Gastroesophageal sphincter (tissue), 4 donors: ENCODE results near the gene ACVR1B. TPM values are rescaled to one million over a fixed set of nuclear protein-coding genes. Genes with fewer than 3 reads are reported as not detected.
A peak's percentile ranks its signal among the peaks of the same experiment; 100 is the strongest.

ENCODE experiments used
- ATAC-seq: fragments of 150-250 bp; one replicate; pipeline ENCODE4 v1.9.1; 2016; ENCODE audit warnings: mild to moderate bottlenecking, moderate library complexity
- H3K27ac ChIP-seq, 4 donors: fragments of 200-600 bp; sonication (generic) in 3 of 4; 1 replicate in 3 of 4; 2 replicates in 1 of 4; pipeline ENCODE4 v1.5.1; 2016 to 2019
- H3K27me3 ChIP-seq: fragments of 200-600 bp; sonication (generic); one replicate; pipeline ENCODE4 v1.5.1; 2019
- H3K36me3 ChIP-seq, 2 donors: fragments of 200-600 bp; sonication (generic); one replicate each; pipeline ENCODE4 v1.5.1; 2019; ENCODE audit warnings: control low read depth in 1 of 2
- H3K4me1 ChIP-seq, 3 donors: fragments of 200-600 bp; sonication (generic); 1 replicate in 2 of 3; 2 replicates in 1 of 3; pipeline ENCODE4 v1.5.1; 2016 to 2019; ENCODE audit warnings: control low read depth in 2 of 3
- H3K4me3 ChIP-seq, 2 donors: fragments of 200-600 bp; sonication (generic); one replicate each; pipeline ENCODE4 v1.5.1; 2019; ENCODE audit warnings: mild to moderate bottlenecking in 1 of 2, moderate library complexity in 1 of 2
- H3K9me3 ChIP-seq, 3 donors: fragments of 200-600 bp; sonication (generic); one replicate each; pipeline ENCODE4 v1.5.1; 2017 to 2019; ENCODE audit warnings: control low read depth in 2 of 3
- CTCF ChIP-seq, 4 experiments: fragments of 200-600 bp in 2 of 4; fragments of 450-650 bp in 2 of 4; sonication (generic) in 1 of 4; IDR thresholded peaks; one replicate each; pipeline ENCODE4 v1.5.1; 2017 to 2019; ENCODE audit warnings: antibody characterized with exemption in 4 of 4, mild to moderate bottlenecking in 2 of 4, moderate library complexity in 2 of 4
- EP300 ChIP-seq: sonication (generic); formaldehyde crosslinking; IDR thresholded peaks from one replicate; pipeline ENCODE4 v1.6.1; 2017; ENCODE audit warnings: antibody characterized with exemption, mild to moderate bottlenecking
- POLR2A ChIP-seq, 2 donors: fragments of 450-650 bp; IDR thresholded peaks; one replicate each; pipeline ENCODE4 v1.6.1; 2017; ENCODE audit warnings: antibody characterized with exemption in 2 of 2, mild to moderate bottlenecking in 2 of 2, moderate library complexity in 1 of 2
- POLR2AphosphoS5 ChIP-seq: sonication (generic); formaldehyde crosslinking; IDR thresholded peaks from one replicate; pipeline ENCODE4 v1.6.1; 2017; ENCODE audit warnings: antibody characterized with exemption
- WGBS, 2 donors: methylation state at CpG; one replicate each; pipeline ENCODE4 v1.1.5; 2018; ENCODE audit warnings: low coverage in 1 of 2; 5-methylcytosine and 5-hydroxymethylcytosine counted together
- total RNA-seq, 4 donors: library from RNA; depleted of rRNA; stranded (reverse); fragments of >200 nt; gene quantifications; one replicate each; pipeline ENCODE4 v1.1.0, GENCODE V29; 2016

ACVR1B gene
- total RNA-seq, 4 donors from 2014 or later, result 6.5 to 17.9 (median 10.5) TPM

GRCh38 chr12:51962737-51963136 lies 11.2 kb downstream of the ACVR1B start:
- peaks cover 5 to 42% (median 7%) of the 10 kb centered on the region in 3 donors for H3K4me1 ChIP-seq
- H3K36me3 ChIP-seq, result peaks cover 0 to 4% of the 10 kb centered on the region in 2 donors
- no peak overlapping the region for H3K4me3 ChIP-seq
- 86 to 90% methylated on average over 3 of the region's 3 CpGs for WGBS, 2 donors
- TF ChIP-seq EP300, result no peak
- H3K27me3 ChIP-seq, result no peaks in the 10 kb centered on the region
- H3K27ac ChIP-seq, result no peak overlapping the region
- no peaks in the 10 kb centered on the region for H3K9me3 ChIP-seq
- ATAC-seq, result no peak

GRCh38 chr12:51963477-51963876 lies 12.0 kb downstream of the ACVR1B start:
- TF ChIP-seq POLR2A (IDR thresholded peaks at IDR 0.05) (no peak), CTCF (IDR thresholded peaks at IDR 0.05) (no peak), EP300 (no peak), POLR2AphosphoS5 (no peak)
- no peak for ATAC-seq
- H3K4me1 ChIP-seq, result peaks cover 4 to 37% (median 5%) of the 10 kb centered on the region in 3 donors
- peaks cover 0 to 4% of the 10 kb centered on the region in 2 donors for H3K36me3 ChIP-seq
- H3K27me3 ChIP-seq, result no peaks in the 10 kb centered on the region
- no peak overlapping the region for H3K4me3 ChIP-seq
- H3K27ac ChIP-seq, result no peak overlapping the region
- H3K9me3 ChIP-seq, result no peaks in the 10 kb centered on the region
- whole genome bisulfite sequencing, 2 donors, result 91 to 98% methylated on average over 4 of the region's 4 CpGs

- ATAC-seq, result no peak
- Histone ChIP-seq H3K36me3 (no peaks in the 10 kb centered on the region), H3K4me3 (no peak overlapping the region), H3K27me3 (no peaks in the 10 kb centered on the region), H3K27ac (no peak overlapping the region), H3K9me3 (no peaks in the 10 kb centered on the region), H3K4me1 (peaks cover 8 to 46% (median 27%) of the 10 kb centered on the region in 3 donors)
- no peak for TF ChIP-seq POLR2AphosphoS5
- TF ChIP-seq POLR2A (IDR thresholded peaks at IDR 0.05), result no peak
- no peak for TF ChIP-seq CTCF (IDR thresholded peaks at IDR 0.05)
- no peak for TF ChIP-seq EP300
- 83 to 94% methylated on average over 2 of the region's 2 CpGs for WGBS, 2 donors
Observed at GRCh38 chr12:51969643-51970042, 18.1 kb downstream of the ACVR1B start.

GRCh38 chr12:51970904-51971646 lies 19.6 kb downstream of the ACVR1B start:
- WGBS, 2 donors, result 54 to 59% methylated on average over 13 of the region's 13 CpGs
- ATAC-seq, result no peak
- Histone ChIP-seq H3K27me3 (no peaks in the 10 kb centered on the region), H3K4me1 (peaks cover 8 to 52% (median 27%) of the 10 kb centered on the region in 3 donors), H3K4me3 (no peak overlapping the region), H3K27ac (no peak overlapping the region), H3K36me3 (peaks cover 0 to 10% of the 10 kb centered on the region in 2 donors), H3K9me3 (no peaks in the 10 kb centered on the region)
- peak in 2 of 4 experiments; percentile 20 to 39 for TF ChIP-seq CTCF (IDR thresholded peaks at IDR 0.05)
- TF ChIP-seq EP300, result no peak
- no peak for TF ChIP-seq POLR2A (IDR thresholded peaks at IDR 0.05)

GRCh38 chr12:51971679-51972421 lies 20.4 kb downstream of the ACVR1B start:
- Histone ChIP-seq H3K4me3 (no peak overlapping the region), H3K4me1 (peaks cover 8 to 52% (median 27%) of the 10 kb centered on the region in 3 donors), H3K27ac (peak overlapping the region in 1 of 4 donors; percentile 38), H3K36me3 (peaks cover 0 to 18% of the 10 kb centered on the region in 2 donors), H3K9me3 (no peaks in the 10 kb centered on the region), H3K27me3 (no peaks in the 10 kb centered on the region)
- 61 to 73% methylated on average over 4 of the region's 4 CpGs for WGBS, 2 donors
- TF ChIP-seq POLR2A (IDR thresholded peaks at IDR 0.05) (no peak), POLR2AphosphoS5 (no peak), EP300 (no peak), CTCF (IDR thresholded peaks at IDR 0.05) (no peak)
- ATAC-seq, result no peak
